ENCODE data around the gene PLAU. TPM values are rescaled to one million over a fixed set of nuclear protein-coding genes. Genes with fewer than 3 reads are reported as not detected.

PLAU gene
- total and polyA plus RNA-seq, 7 donors = 2.5 to 15.7 (median 3.8) TPM

DNA sequence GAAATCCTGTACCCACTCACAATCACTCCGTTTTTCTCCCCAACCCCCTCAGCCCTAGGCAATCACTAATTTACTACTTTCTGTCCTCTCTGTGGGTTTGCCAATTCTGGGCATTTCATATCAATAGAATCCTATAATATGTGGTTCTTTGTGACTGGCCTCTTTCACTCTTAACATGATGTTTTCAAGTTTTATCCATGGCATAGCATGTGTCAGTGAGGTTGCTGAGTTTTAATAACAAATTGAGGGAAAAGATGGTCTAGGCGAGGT, 11.9 kb downstream of the PLAU start:
- WGBS, 2 donors = 86 to 91% methylated on average over 2 of the region's 2 CpGs
- no peaks in the 10 kb centered on the region for H3K9me3 ChIP-seq
- TF ChIP-seq EP300 (IDR thresholded peaks at IDR 0.05) (no peak), POLR2AphosphoS5 (IDR thresholded peaks at IDR 0.05) (no peak), POLR2A (IDR thresholded peaks at IDR 0.05) (no peak)
- TF ChIP-seq, protein P1, sequence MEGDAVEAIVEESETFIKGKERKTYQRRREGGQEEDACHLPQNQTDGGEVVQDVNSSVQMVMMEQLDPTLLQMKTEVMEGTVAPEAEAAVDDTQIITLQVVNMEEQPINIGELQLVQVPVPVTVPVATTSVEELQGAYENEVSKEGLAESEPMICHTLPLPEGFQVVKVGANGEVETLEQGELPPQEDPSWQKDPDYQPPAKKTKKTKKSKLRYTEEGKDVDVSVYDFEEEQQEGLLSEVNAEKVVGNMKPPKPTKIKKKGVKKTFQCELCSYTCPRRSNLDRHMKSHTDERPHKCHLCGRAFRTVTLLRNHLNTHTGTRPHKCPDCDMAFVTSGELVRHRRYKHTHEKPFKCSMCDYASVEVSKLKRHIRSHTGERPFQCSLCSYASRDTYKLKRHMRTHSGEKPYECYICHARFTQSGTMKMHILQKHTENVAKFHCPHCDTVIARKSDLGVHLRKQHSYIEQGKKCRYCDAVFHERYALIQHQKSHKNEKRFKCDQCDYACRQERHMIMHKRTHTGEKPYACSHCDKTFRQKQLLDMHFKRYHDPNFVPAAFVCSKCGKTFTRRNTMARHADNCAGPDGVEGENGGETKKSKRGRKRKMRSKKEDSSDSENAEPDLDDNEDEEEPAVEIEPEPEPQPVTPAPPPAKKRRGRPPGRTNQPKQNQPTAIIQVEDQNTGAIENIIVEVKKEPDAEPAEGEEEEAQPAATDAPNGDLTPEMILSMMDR (IDR thresholded peaks at IDR 0.05) = no peak

DNA sequence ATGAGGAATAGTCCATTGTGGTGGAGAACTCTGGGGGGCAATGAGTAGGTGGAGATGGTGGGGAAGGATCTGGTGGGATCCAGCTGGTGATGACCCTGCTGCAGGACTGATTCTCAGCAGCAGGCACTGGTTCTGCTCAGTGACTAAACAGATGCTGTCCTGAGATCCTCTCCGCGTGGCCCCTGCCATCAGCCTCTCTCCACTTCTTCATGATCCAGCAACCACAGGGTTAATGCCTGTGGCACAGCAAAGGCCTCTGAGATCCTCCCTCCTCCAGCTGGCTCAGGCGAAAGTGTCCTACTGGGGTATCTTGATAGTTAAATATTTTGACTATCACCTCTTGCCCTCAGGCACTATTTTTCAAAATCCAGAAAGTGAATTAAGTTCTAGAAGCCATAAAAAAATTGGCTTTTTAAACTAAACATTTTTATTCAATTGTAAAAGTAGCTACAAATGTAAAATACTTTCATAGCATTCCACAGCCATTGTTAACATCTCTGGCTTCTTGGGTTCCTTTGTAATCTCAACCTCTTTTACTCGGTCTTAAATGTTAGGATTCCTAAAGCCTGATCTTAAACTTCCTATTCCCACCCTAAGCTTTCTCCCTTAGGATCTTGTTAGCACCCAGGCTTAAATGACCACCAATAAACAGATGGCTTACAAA, 13.1 kb downstream of the PLAU start:
- no peak overlapping the region for H3K4me3 ChIP-seq
- peaks cover 0 to 6% (median 0%) of the 10 kb centered on the region in 4 donors for H3K4me1 ChIP-seq
- no peaks in the 10 kb centered on the region for H3K9me3 ChIP-seq
- TF ChIP-seq POLR2AphosphoS5 (IDR thresholded peaks at IDR 0.05) (no peak), POLR2A (IDR thresholded peaks at IDR 0.05) (no peak), EP300 (IDR thresholded peaks at IDR 0.05) (no peak)
- TF ChIP-seq, protein P1 (IDR thresholded peaks at IDR 0.05) = no peak
- intact Hi-C loops (cut with DNase I) = no loop called here
- no peak for DNase-seq
- WGBS, 2 donors = 54 to 80% methylated on average over 4 of the region's 4 CpGs
- H3K36me3 ChIP-seq = no peaks in the 10 kb centered on the region
- H3K27me3 ChIP-seq = no peaks in the 10 kb centered on the region
- H3K27ac ChIP-seq = no peak overlapping the region

More for the DNA sequence above, 11.9 kb downstream of the PLAU start:
- H3K27ac ChIP-seq = no peak overlapping the region
- H3K36me3 ChIP-seq = no peaks in the 10 kb centered on the region
- H3K27me3 ChIP-seq = no peaks in the 10 kb centered on the region
- H3K4me1 ChIP-seq = peaks cover 0 to 6% (median 0%) of the 10 kb centered on the region in 4 donors
- intact Hi-C loops (cut with DNase I) = no loop called here
- no peak for DNase-seq
- no peak overlapping the region for H3K4me3 ChIP-seq

DNA sequence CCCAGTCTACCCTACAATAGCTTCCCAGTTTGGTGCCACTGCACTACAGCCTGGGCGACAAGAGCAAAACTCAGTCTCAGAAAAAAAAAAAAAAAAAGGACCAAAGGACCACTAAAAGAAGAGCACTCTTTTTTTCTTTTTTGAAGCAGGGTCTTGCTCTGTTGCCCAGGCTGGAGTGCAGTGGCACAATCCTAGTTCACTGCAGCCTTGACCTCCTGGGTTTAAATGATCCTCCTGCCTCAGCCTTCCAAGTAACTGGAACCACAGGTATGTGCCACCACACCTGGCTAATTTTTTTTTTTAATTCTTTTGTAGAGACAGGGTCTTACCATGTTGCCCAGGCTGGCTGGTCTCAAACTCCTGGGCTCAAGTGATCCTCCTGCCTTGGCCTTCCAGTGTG, 14.0 kb downstream of the PLAU start:
- no peak overlapping the region for H3K4me3 ChIP-seq
- no peak for TF ChIP-seq EP300 (IDR thresholded peaks at IDR 0.05)
- intact Hi-C loops (cut with DNase I) = no loop called here
- no peaks in the 10 kb centered on the region for H3K9me3 ChIP-seq
- no peaks in the 10 kb centered on the region for H3K36me3 ChIP-seq
- no peak overlapping the region for H3K27ac ChIP-seq
- no peaks in the 10 kb centered on the region for H3K27me3 ChIP-seq
- peaks cover 0 to 4% (median 0%) of the 10 kb centered on the region in 4 donors for H3K4me1 ChIP-seq
- WGBS, 2 donors = 49 to 98% methylated on average over 1 of the region's 1 CpG
- DNase-seq = no peak

DNA sequence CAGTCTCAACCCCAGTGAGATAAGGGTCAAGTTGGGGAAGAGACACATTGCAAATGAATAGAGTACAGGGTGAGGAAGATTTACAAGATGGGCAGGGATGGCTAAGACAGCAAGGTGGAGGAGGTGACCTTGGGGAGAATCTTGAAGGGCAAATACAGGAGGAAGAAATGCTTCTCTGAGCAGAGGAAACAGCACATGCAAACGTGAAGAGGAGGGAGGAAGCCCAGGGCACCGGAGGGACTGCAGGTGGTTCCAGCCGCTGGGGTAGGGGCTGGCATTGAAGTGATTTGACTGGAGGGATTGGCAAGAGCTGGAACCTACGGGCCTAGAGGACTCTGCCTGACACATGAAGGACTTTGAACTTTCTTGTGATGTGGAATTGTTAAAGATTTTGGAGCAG, 14.6 kb downstream of the PLAU start:
- TF ChIP-seq POLR2AphosphoS5 (IDR thresholded peaks at IDR 0.05) (no peak), POLR2A (IDR thresholded peaks at IDR 0.05) (no peak), EP300 (IDR thresholded peaks at IDR 0.05) (no peak)
- TF ChIP-seq, protein P1 (IDR thresholded peaks at IDR 0.05) = no peak
- intact Hi-C loops (cut with DNase I) = no loop called here
- DNase-seq = no peak
- 67 to 77% methylated on average over 4 of the region's 4 CpGs for WGBS, 2 donors
- Histone ChIP-seq H3K4me1 (no peaks in the 10 kb centered on the region), H3K27me3 (no peaks in the 10 kb centered on the region), H3K36me3 (no peaks in the 10 kb centered on the region), H3K4me3 (no peak overlapping the region), H3K27ac (no peak overlapping the region), H3K9me3 (no peaks in the 10 kb centered on the region)

DNA sequence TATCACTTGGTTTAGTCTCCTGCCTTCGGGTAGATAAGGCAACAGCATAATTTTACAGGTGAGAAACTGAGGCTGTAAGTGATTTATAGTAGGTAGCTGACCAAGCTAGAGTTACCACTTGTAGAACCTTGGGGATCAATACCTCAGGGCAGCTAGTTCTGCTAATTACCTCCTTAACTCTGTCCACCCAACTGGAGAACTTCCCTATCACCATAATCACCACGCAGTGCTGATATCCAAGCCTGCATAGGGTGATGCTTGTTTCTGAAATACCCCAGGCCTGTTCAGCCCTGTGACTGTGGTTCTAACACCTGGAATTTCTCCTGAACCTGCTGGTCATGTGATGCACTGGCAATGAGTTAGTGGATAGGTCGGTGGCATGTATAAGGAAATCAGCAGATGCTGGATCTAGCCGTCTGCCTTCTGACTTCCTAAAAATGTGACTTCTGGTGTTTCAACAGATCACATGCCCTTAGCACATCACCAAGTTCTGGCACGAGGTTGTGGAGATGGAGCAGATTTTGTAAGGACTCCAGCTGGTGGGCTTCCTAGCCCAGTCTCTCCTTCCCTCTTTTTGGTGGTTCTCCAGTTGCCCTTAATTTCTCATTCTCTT, 15.3 kb downstream of the PLAU start:
- intact Hi-C loops (cut with DNase I) = no loop called here
- Histone ChIP-seq H3K27me3 (no peaks in the 10 kb centered on the region), H3K36me3 (no peaks in the 10 kb centered on the region), H3K27ac (peak overlapping the region in 1 of 4 donors; percentile 14), H3K9me3 (no peaks in the 10 kb centered on the region), H3K4me1 (no peaks in the 10 kb centered on the region), H3K4me3 (no peak overlapping the region)
- 70 to 86% methylated on average over 5 of the region's 5 CpGs for WGBS, 2 donors
- DNase-seq = no peak
- TF ChIP-seq POLR2AphosphoS5 (IDR thresholded peaks at IDR 0.05) (no peak), EP300 (IDR thresholded peaks at IDR 0.05) (no peak), POLR2A (IDR thresholded peaks at IDR 0.05) (no peak)
- TF ChIP-seq, protein P1 (IDR thresholded peaks at IDR 0.05) = no peak

All from sigmoid colon (tissue), 7 donors.